Stimulated activated naive B cell treated with anti-CD40 and anti-IgM and Interleukin-4, amounts not matched to agents 10 μg/mL and 1 μg/mL and 100 μg/mL, for 72 hours (primary cell): ENCODE results near the gene LBHD2.

Source experiments
- ATAC-seq, 2 donors: fragments of 150-1000 bp; cut with Tn5 transposase; replicated peaks; 2 replicates each; pipeline ENCODE4 v1.10.0; 2021; ENCODE audit warnings: moderate library complexity in 1 of 2
- DNase-seq: peaks from one replicate; pipeline ENCODE4 v3.0.0; 2021
- H3K27ac Mint-ChIP-seq: one replicate; pipeline ENCODE4 v1.8.0; 2022; ENCODE audit warnings: mild to moderate bottlenecking, mixed read lengths
- H3K27me3 Mint-ChIP-seq, 2 donors: one replicate each; pipeline ENCODE4 v1.8.0; 2022; ENCODE audit warnings: mixed read lengths in 2 of 2
- H3K36me3 Mint-ChIP-seq, 2 donors: one replicate each; pipeline ENCODE4 v1.8.0; 2022; ENCODE audit warnings: mixed read lengths in 2 of 2, mild to moderate bottlenecking in 1 of 2
- H3K4me1 Mint-ChIP-seq, 2 donors: one replicate each; pipeline ENCODE4 v1.8.0; 2022; ENCODE audit warnings: mixed read lengths in 2 of 2, mild to moderate bottlenecking in 1 of 2
- H3K4me3 Mint-ChIP-seq, 2 donors: one replicate each; pipeline ENCODE4 v1.8.0; 2022; ENCODE audit warnings: mild to moderate bottlenecking in 2 of 2, mixed read lengths in 2 of 2, moderate library complexity in 1 of 2
- H3K9me3 Mint-ChIP-seq, 2 donors: one replicate each; pipeline ENCODE4 v1.8.0; 2022; ENCODE audit warnings: mixed read lengths in 2 of 2, mild to moderate bottlenecking in 1 of 2

Gene LBHD2

GRCh38 chr14:103073876-103074728 is 9.9 kb upstream of the LBHD2 start:
- ATAC-seq: no peak
- H3K4me3 Mint-ChIP-seq: no peak overlapping the region
- no peaks in the 10 kb centered on the region for H3K9me3 Mint-ChIP-seq
- H3K36me3 Mint-ChIP-seq: no peaks in the 10 kb centered on the region
- peaks cover 5 to 43% of the 10 kb centered on the region in 2 donors for H3K27me3 Mint-ChIP-seq
- H3K4me1 Mint-ChIP-seq: no peaks in the 10 kb centered on the region
- H3K27ac Mint-ChIP-seq: no peak overlapping the region
- no peak for DNase-seq

DNA sequence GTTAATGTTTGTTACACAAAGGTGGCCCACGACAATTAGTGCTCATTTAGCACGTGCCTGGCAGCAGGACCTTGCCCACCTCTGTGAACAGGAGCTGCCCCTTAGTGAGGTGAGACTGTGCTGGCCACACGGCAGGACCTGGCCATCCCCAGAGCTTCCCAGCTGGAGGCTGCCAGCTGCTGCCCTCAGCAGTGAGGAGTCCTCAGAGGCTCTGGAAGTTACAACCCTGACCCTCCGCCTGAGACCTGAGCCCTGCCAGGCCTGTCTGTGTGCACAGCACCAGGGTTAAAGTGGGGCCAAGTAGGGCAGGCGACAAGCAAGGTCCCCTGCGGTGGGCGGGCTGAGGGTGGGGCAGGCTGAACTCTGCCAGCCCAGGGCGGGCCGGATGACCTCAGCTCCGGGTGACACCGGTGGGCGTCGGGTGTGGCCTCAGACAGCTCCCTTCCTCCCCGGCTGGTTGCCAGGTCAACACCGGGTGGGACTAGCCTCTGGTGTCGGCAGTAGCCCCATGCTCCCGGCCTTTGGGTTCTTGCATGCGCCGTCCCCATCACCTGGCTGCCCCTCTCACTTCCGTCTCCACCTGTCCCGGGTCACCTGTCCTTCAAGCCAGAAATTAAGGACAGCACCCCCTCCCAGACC is 9.2 kb upstream of the LBHD2 start:
- DNase-seq (no peak), ATAC-seq (peak; percentile 27 to 31)
- peak overlapping the region in 1 of 2 donors; percentile 71 for H3K4me3 Mint-ChIP-seq
- H3K4me1 Mint-ChIP-seq: no peaks in the 10 kb centered on the region
- no peak overlapping the region for H3K27ac Mint-ChIP-seq
- H3K9me3 Mint-ChIP-seq: no peaks in the 10 kb centered on the region
- H3K27me3 Mint-ChIP-seq: peaks cover 2 to 38% of the 10 kb centered on the region in 2 donors
- no peaks in the 10 kb centered on the region for H3K36me3 Mint-ChIP-seq

DNA sequence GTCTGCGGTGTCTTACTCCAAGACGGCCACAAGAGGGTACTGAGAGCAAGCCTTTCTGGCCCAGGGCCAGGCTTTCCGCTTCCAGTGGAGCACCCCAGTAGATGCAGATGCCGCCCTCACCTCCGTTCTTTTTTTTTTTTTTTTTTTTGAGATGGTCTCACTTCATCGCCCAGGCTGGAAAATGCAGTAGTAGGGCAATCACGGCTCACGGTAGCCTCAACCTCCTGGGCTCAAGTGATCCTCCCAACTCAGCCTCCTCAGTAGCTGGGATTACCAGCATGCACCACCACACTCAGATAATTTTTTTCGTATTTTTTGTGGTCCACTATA is 5.6 kb upstream of the LBHD2 start:
- DNase-seq (peak; percentile 68), ATAC-seq (peak; percentile 74 to 75)
- Mint-ChIP-seq H3K4me3 (no peak overlapping the region), H3K27ac (no peak overlapping the region), H3K27me3 (peaks cover 0 to 9% of the 10 kb centered on the region in 2 donors), H3K36me3 (no peaks in the 10 kb centered on the region), H3K4me1 (no peaks in the 10 kb centered on the region), H3K9me3 (no peaks in the 10 kb centered on the region)

GRCh38 chr14:103078860-103079587 is 5.0 kb upstream of the LBHD2 start:
- H3K4me3 Mint-ChIP-seq: no peak overlapping the region
- DNase-seq: no peak
- no peaks in the 10 kb centered on the region for H3K4me1 Mint-ChIP-seq
- ATAC-seq: no peak
- peaks cover 0 to 8% of the 10 kb centered on the region in 2 donors for H3K27me3 Mint-ChIP-seq
- H3K36me3 Mint-ChIP-seq: no peaks in the 10 kb centered on the region
- no peak overlapping the region for H3K27ac Mint-ChIP-seq
- H3K9me3 Mint-ChIP-seq: no peaks in the 10 kb centered on the region

DNA sequence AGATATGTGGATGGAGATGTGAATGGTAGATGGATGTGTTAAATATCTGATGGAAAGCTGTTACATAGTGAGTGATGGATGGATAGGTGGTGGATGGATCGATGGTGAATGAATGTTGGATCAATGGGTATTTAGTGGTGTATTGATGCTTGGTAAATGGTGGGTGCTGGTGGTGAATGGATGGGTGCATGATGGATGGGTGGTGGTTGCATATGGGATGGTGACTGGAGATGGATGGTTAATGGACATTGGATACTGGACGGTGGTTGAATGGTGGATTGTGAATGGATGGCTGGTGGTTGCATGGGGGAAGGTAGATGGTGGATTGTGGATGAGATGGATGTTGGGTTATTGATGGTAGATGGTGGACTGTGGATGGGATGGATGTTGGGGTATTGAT is 2.1 kb upstream of the LBHD2 start:
- no peaks in the 10 kb centered on the region for H3K9me3 Mint-ChIP-seq
- H3K4me3 Mint-ChIP-seq: no peak overlapping the region
- DNase-seq (no peak), ATAC-seq (no peak)
- H3K4me1 Mint-ChIP-seq: no peaks in the 10 kb centered on the region
- H3K36me3 Mint-ChIP-seq: no peaks in the 10 kb centered on the region
- H3K27me3 Mint-ChIP-seq: peaks cover 16 to 23% of the 10 kb centered on the region in 2 donors
- H3K27ac Mint-ChIP-seq: no peak overlapping the region

DNA sequence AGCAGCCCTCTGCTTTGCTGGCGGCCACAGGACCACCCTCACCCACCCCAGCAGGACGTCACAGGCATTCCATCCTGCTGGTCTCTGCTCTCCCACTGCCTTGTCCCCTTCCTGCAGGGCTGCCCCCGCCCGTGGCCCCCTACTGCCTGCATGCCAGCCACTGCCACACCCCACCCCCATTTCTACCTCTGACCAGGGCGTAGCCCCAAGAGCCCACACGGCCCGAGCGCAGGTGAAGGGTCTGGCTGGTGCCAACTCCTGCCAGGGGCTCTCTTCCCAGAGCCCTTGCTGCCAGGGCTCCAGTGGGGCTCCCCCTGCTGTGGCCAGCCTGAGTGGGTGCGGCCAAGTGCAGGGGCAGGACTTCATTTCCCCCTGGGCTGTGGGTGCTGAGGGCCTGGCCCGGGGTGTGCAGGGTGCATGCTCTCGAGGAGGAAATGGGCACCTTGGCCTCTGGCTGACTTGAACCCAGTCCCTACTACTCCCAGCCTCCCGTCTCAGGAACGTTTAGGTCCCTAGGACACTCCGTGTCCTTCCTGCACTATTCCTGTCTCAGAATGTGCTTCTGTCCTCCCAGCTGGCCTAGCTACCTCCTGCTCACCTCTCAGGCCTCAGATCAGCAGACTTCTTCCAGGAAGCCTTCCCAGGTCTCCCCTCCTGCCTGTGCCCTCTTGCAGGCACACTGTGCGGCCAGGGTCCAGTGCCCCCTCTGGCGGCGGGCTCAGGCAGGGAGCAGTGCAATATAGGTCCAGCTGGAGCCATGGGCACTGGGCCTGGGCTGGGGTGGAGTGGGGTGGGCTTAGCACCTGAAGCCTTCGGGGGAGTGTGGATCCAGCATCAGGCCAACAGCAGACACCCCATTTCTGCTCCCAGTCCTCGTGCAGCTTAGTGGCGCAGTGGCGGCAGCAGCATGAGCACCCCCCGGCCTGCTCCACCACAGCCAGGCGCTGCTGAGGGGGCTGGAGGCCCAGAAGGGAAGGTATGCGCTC is 1.4 kb downstream of the LBHD2 start:
- H3K4me1 Mint-ChIP-seq: peaks cover 0 to 5% of the 10 kb centered on the region in 2 donors
- no peak for ATAC-seq
- no peak overlapping the region for H3K27ac Mint-ChIP-seq
- no peak overlapping the region for H3K4me3 Mint-ChIP-seq
- DNase-seq: no peak
- no peaks in the 10 kb centered on the region for H3K36me3 Mint-ChIP-seq
- peaks cover 19 to 44% of the 10 kb centered on the region in 2 donors for H3K27me3 Mint-ChIP-seq
- H3K9me3 Mint-ChIP-seq: no peaks in the 10 kb centered on the region

DNA sequence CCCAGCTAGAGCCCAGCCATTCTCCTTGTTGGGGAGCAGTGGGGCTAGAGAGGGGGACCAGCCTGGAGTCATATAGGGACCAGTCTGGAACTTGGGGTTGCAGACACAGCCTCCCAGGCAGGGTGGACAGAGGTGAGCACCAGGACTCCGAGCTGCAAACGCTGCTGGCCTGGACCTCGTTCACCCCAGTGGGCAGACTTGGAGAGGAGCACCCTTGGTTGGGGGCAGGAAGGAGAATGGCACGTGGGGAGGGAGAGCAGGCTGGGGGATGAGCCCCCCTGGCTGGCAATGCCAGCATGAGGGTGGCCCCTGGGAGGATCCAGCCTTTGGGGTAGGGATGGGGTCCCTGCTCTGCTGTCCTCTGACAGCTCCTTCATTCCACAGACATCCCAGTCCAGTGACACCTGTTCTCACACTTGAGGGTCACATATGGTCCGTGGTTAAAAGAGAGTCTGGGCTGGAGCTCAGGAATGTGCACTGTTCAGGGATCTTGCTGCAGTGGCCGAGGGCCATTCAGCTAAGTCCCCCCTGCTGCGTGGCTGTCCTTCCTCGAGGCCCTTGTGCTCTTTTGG is 2.8 kb downstream of the LBHD2 start:
- Mint-ChIP-seq H3K4me1 (peaks cover 4 to 12% of the 10 kb centered on the region in 2 donors), H3K27me3 (peaks cover 19 to 50% of the 10 kb centered on the region in 2 donors), H3K27ac (peak overlapping the region; percentile 31), H3K4me3 (no peak overlapping the region), H3K36me3 (no peaks in the 10 kb centered on the region), H3K9me3 (no peaks in the 10 kb centered on the region)
- ATAC-seq: no peak
- DNase-seq: no peak

- Mint-ChIP-seq H3K27me3 (peaks cover 19 to 50% of the 10 kb centered on the region in 2 donors), H3K4me1 (peaks cover 4 to 16% of the 10 kb centered on the region in 2 donors), H3K36me3 (no peaks in the 10 kb centered on the region), H3K4me3 (no peak overlapping the region), H3K27ac (peak overlapping the region; percentile 31), H3K9me3 (no peaks in the 10 kb centered on the region)
- DNase-seq (no peak), ATAC-seq (no peak)
Observed at GRCh38 chr14:103087343-103087835, 3.4 kb downstream of the LBHD2 start.

GRCh38 chr14:103088921-103089320 is 4.9 kb downstream of the LBHD2 start:
- no peaks in the 10 kb centered on the region for H3K9me3 Mint-ChIP-seq
- H3K4me3 Mint-ChIP-seq: no peak overlapping the region
- H3K27ac Mint-ChIP-seq: no peak overlapping the region
- peaks cover 19 to 53% of the 10 kb centered on the region in 2 donors for H3K27me3 Mint-ChIP-seq
- H3K36me3 Mint-ChIP-seq: no peaks in the 10 kb centered on the region
- peaks cover 4 to 16% of the 10 kb centered on the region in 2 donors for H3K4me1 Mint-ChIP-seq
- ATAC-seq: no peak
- no peak for DNase-seq

- peaks cover 17 to 53% of the 10 kb centered on the region in 2 donors for H3K27me3 Mint-ChIP-seq
- H3K4me3 Mint-ChIP-seq: no peak overlapping the region
Observed at GRCh38 chr14:103089386-103090335, 5.7 kb downstream of the LBHD2 start.

DNA sequence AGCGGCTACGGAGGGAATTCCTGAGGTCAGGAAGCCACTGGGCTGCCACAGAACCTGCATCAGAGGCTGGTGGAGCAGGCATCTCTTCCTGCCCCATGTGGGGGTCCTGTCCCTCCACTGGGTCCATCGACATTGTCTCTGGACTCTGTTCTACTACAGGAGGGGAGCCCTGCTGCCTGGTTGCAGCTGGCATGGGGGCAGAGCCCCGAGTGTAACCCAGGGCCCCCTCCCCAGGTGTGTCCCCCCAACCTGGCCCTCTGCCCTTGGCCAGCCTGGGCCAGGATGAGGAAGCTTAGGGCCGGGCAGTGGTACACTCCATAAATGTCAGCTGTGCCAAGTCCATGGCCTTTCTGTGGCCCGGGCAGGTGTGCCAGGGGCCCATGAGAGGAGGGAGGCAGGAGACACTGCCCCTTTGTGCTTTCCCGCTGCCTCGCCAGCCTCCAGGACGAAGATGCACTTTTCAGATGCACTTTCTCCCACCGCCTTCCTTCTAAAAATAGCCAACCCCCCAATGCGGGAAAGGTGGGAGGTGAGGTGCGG is 6.5 kb downstream of the LBHD2 start:
- no peaks in the 10 kb centered on the region for H3K9me3 Mint-ChIP-seq
- H3K4me1 Mint-ChIP-seq: peaks cover 8 to 21% of the 10 kb centered on the region in 2 donors
- peak overlapping the region; percentile 67 to 68 for H3K4me3 Mint-ChIP-seq
- DNase-seq (no peak), ATAC-seq (no peak)
- peak overlapping the region; percentile 89 for H3K27ac Mint-ChIP-seq
- H3K27me3 Mint-ChIP-seq: peaks cover 16 to 50% of the 10 kb centered on the region in 2 donors
- no peaks in the 10 kb centered on the region for H3K36me3 Mint-ChIP-seq

More at GRCh38 chr14:103089386-103090335, 5.7 kb downstream of the LBHD2 start:
- no peaks in the 10 kb centered on the region for H3K9me3 Mint-ChIP-seq
- H3K27ac Mint-ChIP-seq: peak overlapping the region; percentile 5
- no peaks in the 10 kb centered on the region for H3K36me3 Mint-ChIP-seq
- ATAC-seq (no peak), DNase-seq (no peak)
- peaks cover 5 to 21% of the 10 kb centered on the region in 2 donors for H3K4me1 Mint-ChIP-seq
